Smooth muscle cell of bladder (primary cell): ENCODE data around the gene C4orf50. TPM values are rescaled to one million over a fixed set of nuclear protein-coding genes. Genes with fewer than 3 reads are reported as not detected.

Source experiments
- total RNA-seq: library from RNA; depleted of rRNA; stranded (reverse); fragments of >200 nt; gene quantifications from 2 replicates; pipeline ENCODE4 v1.2.3, GENCODE V29; 2014

Gene C4orf50
- under 0.01 TPM in 1 of 2 replicates, not detected in the other for total RNA-seq

GRCh38 chr4:6018331-6018730 lies at the start of gene C4orf50:
Gene C4orf50, minus strand, starts transcription at chr4:6018431.

GRCh38 chr4:5893004-5893580 lies 125.1 kb downstream of the C4orf50 start, which contains the start of gene CRMP1:
Gene CRMP1, minus strand, starts transcription at chr4:5893086. Its CDS starts 117 bp downstream, at chr4:5892969.

Other genes with a start within 250 kb of the C4orf50 start
- gene CRMP1, start 125.3 kb downstream of the C4orf50 start, total RNA-seq = under 0.01 and 0.14 TPM in 2 replicates
- under 0.01 TPM in 1 of 2 replicates, not detected in the other for gene JAKMIP1, start 182.1 kb upstream of the C4orf50 start, total RNA-seq